Endodermal cell (in vitro differentiated cells): ENCODE measurements around the gene SHISAL2B. TPM values are rescaled to one million over a fixed set of nuclear protein-coding genes. Genes with fewer than 3 reads are reported as not detected.
"Not testable (repeated sequence)": the region's sequence is repeated elsewhere in the genome, so short reads cannot be mapped to it uniquely, and the experiment has no call there.

Experiments
- DNase-seq: peaks from one replicate; pipeline ENCODE4 v3.0.0-alpha.2; 2017
- H3K27ac ChIP-seq: 2 replicates; pipeline ENCODE4 v1.5.1; 2013; ENCODE audit warnings: mild to moderate bottlenecking, low read depth, low read length, moderate library complexity
- H3K27me3 ChIP-seq: 2 replicates; pipeline ENCODE4 v1.6.1; 2013; ENCODE audit warnings: mild to moderate bottlenecking, low read length, moderate library complexity; ENCODE audit not compliant: insufficient read depth, control insufficient read depth, poor library complexity, severe bottlenecking
- H3K36me3 ChIP-seq: 2 replicates; pipeline ENCODE4 v1.7.0; 2013; ENCODE audit warnings: mild to moderate bottlenecking, low read length, moderate library complexity; ENCODE audit not compliant: control insufficient read depth, insufficient read depth
- H3K4me1 ChIP-seq: one replicate; pipeline ENCODE4 v1.7.0; 2013; ENCODE audit warnings: low read length; ENCODE audit not compliant: control insufficient read depth, insufficient read depth
- H3K4me3 ChIP-seq: 2 replicates; pipeline ENCODE4 v1.5.1; 2013; ENCODE audit warnings: mild to moderate bottlenecking, low read length, moderate library complexity
- H3K9ac ChIP-seq: 2 replicates; pipeline ENCODE4 v1.6.1; 2013; ENCODE audit warnings: mild to moderate bottlenecking, low read length, moderate library complexity; ENCODE audit not compliant: poor library complexity, severe bottlenecking; ENCODE audit errors: extremely low read depth
- H3K9me3 ChIP-seq: 2 replicates; pipeline ENCODE4 v1.6.1; 2013; ENCODE audit warnings: mild to moderate bottlenecking, low read length, moderate library complexity; ENCODE audit not compliant: control insufficient read depth
- H3K27ac Mint-ChIP-seq: 2 replicates; pipeline ENCODE4 v1.8.0; 2020; ENCODE audit warnings: mixed read lengths
- H3K27me3 Mint-ChIP-seq: 2 replicates; pipeline ENCODE4 v1.8.0; 2021; ENCODE audit warnings: mild to moderate bottlenecking, mixed read lengths; ENCODE audit not compliant: insufficient read depth
- H3K36me3 Mint-ChIP-seq: 2 replicates; pipeline ENCODE4 v1.8.0; 2020; ENCODE audit warnings: low read depth, mixed read lengths
- H3K4me1 Mint-ChIP-seq: 2 replicates; pipeline ENCODE4 v1.8.0; 2020; ENCODE audit warnings: mixed read lengths
- H3K4me3 Mint-ChIP-seq: 2 replicates; pipeline ENCODE4 v1.8.0; 2020; ENCODE audit warnings: mild to moderate bottlenecking, moderate library complexity, mixed read lengths
- H3K9me3 Mint-ChIP-seq: 2 replicates; pipeline ENCODE4 v1.8.0; 2020; ENCODE audit warnings: mild to moderate bottlenecking, mixed read lengths
- CTCF ChIP-seq: fragments of 200-600 bp; sonication (generic); conservative IDR thresholded peaks from 2 replicates; pipeline ENCODE4 v1.5.0; 2021; ENCODE audit warnings: antibody characterized with exemption, mild to moderate bottlenecking
- WGBS, 2 experiments: methylation state at CpG; one replicate each; pipeline versions ENCODE4 v1.1.5 to v1.1.7; 2013; ENCODE audit warnings: missing lambda C conversion rate in 2 of 2, mixed read lengths in 1 of 2; ENCODE audit not compliant: insufficient coverage in 1 of 2, insufficient read length in 1 of 2; 5-methylcytosine and 5-hydroxymethylcytosine counted together
- total RNA-seq, 2 donors: library from RNA; stranded (reverse); fragmentation: NEBNext Ultra II Directional in 1 of 2; extraction: Animal tissue kit (Norgen Biotek cat#: 25700) in 1 of 2; gene quantifications; 2 replicates in 1 of 2; 3 replicates in 1 of 2; pipeline ENCODE4 v1.2.1, GENCODE V29; 2021

SHISAL2B gene
- total RNA-seq, 2 donors from 2014 or later: 112 to 143 TPM

GRCh38 chr5:64693636-64694035, 3.3 kb downstream of the SHISAL2B start:
- TF ChIP-seq CTCF: no peak
- WGBS, 2 experiments: 83 to 90% methylated on average over 2 of the region's 2 CpGs

GRCh38 chr5:64696414-64696813, 6.1 kb downstream of the SHISAL2B start:
- peaks cover 18% of the 10 kb centered on the region for H3K4me1 Mint-ChIP-seq
- H3K27me3 ChIP-seq, H3K27ac Mint-ChIP-seq, DNase-seq, H3K4me1 ChIP-seq, H3K27me3 Mint-ChIP-seq, H3K4me3 Mint-ChIP-seq, H3K27ac ChIP-seq, H3K9ac ChIP-seq: not testable (repeated sequence)
- Histone ChIP-seq H3K36me3 (peaks cover 81% of the 10 kb centered on the region), H3K4me3 (peak overlapping the region; percentile 95), H3K9me3 (peaks cover 85% of the 10 kb centered on the region)
- peaks cover 95% of the 10 kb centered on the region for H3K36me3 Mint-ChIP-seq
- peaks cover 70% of the 10 kb centered on the region for H3K9me3 Mint-ChIP-seq
- WGBS, 2 experiments: 90 to 93% methylated on average over 5 to 7 of the region's 7 CpGs

More at GRCh38 chr5:64693636-64694035, 3.3 kb downstream of the SHISAL2B start:
- no peaks in the 10 kb centered on the region for H3K27me3 ChIP-seq
- Mint-ChIP-seq H3K27me3 (no peaks in the 10 kb centered on the region), H3K4me3 (peak overlapping the region; percentile 91), H3K36me3 (peaks cover 69% of the 10 kb centered on the region), H3K27ac (no peak overlapping the region), H3K4me1 (peaks cover 33% of the 10 kb centered on the region), H3K9me3 (peaks cover 49% of the 10 kb centered on the region)
- no peak for DNase-seq
- peaks cover 57% of the 10 kb centered on the region for H3K9me3 ChIP-seq
- no peaks in the 10 kb centered on the region for H3K4me1 ChIP-seq
- H3K27ac ChIP-seq: no peak overlapping the region
- no peak overlapping the region for H3K9ac ChIP-seq
- peaks cover 54% of the 10 kb centered on the region for H3K36me3 ChIP-seq
- peak overlapping the region; percentile 95 for H3K4me3 ChIP-seq

- Mint-ChIP-seq H3K36me3 (peaks cover 63% of the 10 kb centered on the region), H3K4me3 (no peak overlapping the region), H3K27ac (no peak overlapping the region), H3K9me3 (peaks cover 48% of the 10 kb centered on the region), H3K27me3 (no peaks in the 10 kb centered on the region), H3K4me1 (peaks cover 30% of the 10 kb centered on the region)
- Histone ChIP-seq H3K4me1 (peaks cover 14% of the 10 kb centered on the region), H3K4me3 (peak overlapping the region; percentile 52), H3K27ac (no peak overlapping the region), H3K9ac (no peak overlapping the region), H3K9me3 (peaks cover 61% of the 10 kb centered on the region), H3K27me3 (no peaks in the 10 kb centered on the region), H3K36me3 (peaks cover 60% of the 10 kb centered on the region)
- 96 to 97% methylated on average over 3 to 4 of the region's 4 CpGs for WGBS, 2 experiments
- TF ChIP-seq CTCF: no peak
- DNase-seq: no peak
Measured at GRCh38 chr5:64700765-64701164, 10.5 kb downstream of the SHISAL2B start.

GRCh38 chr5:64706074-64706473, 15.8 kb downstream of the SHISAL2B start:
- peak overlapping the region; percentile 59 for H3K4me3 ChIP-seq
- peaks cover 20% of the 10 kb centered on the region for H3K9me3 Mint-ChIP-seq
- H3K4me3 Mint-ChIP-seq: peak overlapping the region; percentile 20

More at GRCh38 chr5:64706074-64706473, 15.8 kb downstream of the SHISAL2B start:
- not testable (repeated sequence) for H3K27me3 Mint-ChIP-seq, H3K27me3 ChIP-seq
- Mint-ChIP-seq H3K36me3 (peaks cover 34% of the 10 kb centered on the region), H3K4me1 (peaks cover 36% of the 10 kb centered on the region), H3K27ac (peak overlapping the region; percentile 88)
- H3K9me3 ChIP-seq: peaks cover 30% of the 10 kb centered on the region
- peak overlapping the region; percentile 47 for H3K9ac ChIP-seq
- peaks cover 26% of the 10 kb centered on the region for H3K36me3 ChIP-seq
- H3K4me1 ChIP-seq: peaks cover 18% of the 10 kb centered on the region
- peak overlapping the region; percentile 58 for H3K27ac ChIP-seq
- 7 to 9% methylated on average over 2 of the region's 2 CpGs for WGBS, 2 experiments
- peak; percentile 58 for DNase-seq
